Measurements from ENCODE around the gene AKIRIN2. TPM values are rescaled to one million over a fixed set of nuclear protein-coding genes. Genes with fewer than 3 reads are reported as not detected.

Gene AKIRIN2
- total and polyA plus RNA-seq, 9 of the 15 experiments (the other 6 are each of a cell fraction or from before 2014, with no cell fraction given), result 5.8 to 63.9 (median 28.1) TPM

DNA sequence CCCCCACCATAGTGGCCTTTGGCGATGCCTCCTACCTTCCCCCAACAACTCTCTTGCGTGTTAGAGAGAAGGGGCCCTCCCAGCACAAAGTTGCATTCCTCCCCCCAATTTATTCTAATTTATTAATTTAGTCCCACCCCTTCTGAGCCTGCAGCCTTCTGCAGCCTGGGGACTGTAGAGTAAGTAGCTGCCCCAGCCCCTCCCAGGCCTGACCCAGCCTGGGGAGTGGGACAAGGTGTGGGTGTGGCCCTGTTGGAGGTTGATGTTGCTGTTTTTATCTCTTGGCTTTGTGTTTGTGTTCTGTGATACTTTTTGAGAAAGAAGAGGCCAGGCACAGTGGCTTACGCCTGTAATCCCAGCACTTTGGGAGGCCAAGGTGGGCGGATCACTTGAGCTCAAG, 62.7 kb downstream of the AKIRIN2 start:
- BruUV-seq (replicated peaks), result no TSS peak
- no peak for TF ChIP-seq PCBP2 (IDR thresholded peaks at IDR 0.05; ENCODE audit: low read depth, low read length, poor library complexity, severe bottlenecking)
- no peak for TF ChIP-seq E2F5 (CRISPR knock-in tag; IDR thresholded peaks at IDR 0.05)
- TF ChIP-seq, protein P1, sequence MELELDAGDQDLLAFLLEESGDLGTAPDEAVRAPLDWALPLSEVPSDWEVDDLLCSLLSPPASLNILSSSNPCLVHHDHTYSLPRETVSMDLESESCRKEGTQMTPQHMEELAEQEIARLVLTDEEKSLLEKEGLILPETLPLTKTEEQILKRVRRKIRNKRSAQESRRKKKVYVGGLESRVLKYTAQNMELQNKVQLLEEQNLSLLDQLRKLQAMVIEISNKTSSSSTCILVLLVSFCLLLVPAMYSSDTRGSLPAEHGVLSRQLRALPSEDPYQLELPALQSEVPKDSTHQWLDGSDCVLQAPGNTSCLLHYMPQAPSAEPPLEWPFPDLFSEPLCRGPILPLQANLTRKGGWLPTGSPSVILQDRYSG (tag; conservative IDR thresholded peaks at IDR 0.05; ENCODE audit: low read depth), result no peak
- no peak for TF ChIP-seq ARID2 (IDR thresholded peaks at IDR 0.05)
- TF ChIP-seq TRIM24 (IDR thresholded peaks at IDR 0.05), result no peak
- no peak for TF ChIP-seq GTF2F1 (IDR thresholded peaks at IDR 0.05; ENCODE audit: low read depth, low read length)
- TF ChIP-seq, protein P2, sequence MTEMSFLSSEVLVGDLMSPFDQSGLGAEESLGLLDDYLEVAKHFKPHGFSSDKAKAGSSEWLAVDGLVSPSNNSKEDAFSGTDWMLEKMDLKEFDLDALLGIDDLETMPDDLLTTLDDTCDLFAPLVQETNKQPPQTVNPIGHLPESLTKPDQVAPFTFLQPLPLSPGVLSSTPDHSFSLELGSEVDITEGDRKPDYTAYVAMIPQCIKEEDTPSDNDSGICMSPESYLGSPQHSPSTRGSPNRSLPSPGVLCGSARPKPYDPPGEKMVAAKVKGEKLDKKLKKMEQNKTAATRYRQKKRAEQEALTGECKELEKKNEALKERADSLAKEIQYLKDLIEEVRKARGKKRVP (CRISPR knock-in tag; IDR thresholded peaks at IDR 0.05), result no peak
- TF ChIP-seq SP1 (CRISPR knock-in tag; IDR thresholded peaks at IDR 0.05), result no peak
- TF ChIP-seq SRSF9 (IDR thresholded peaks at IDR 0.05; ENCODE audit: borderline replicate concordance, low read depth, low read length), result no peak
- TF ChIP-seq, protein P3, sequence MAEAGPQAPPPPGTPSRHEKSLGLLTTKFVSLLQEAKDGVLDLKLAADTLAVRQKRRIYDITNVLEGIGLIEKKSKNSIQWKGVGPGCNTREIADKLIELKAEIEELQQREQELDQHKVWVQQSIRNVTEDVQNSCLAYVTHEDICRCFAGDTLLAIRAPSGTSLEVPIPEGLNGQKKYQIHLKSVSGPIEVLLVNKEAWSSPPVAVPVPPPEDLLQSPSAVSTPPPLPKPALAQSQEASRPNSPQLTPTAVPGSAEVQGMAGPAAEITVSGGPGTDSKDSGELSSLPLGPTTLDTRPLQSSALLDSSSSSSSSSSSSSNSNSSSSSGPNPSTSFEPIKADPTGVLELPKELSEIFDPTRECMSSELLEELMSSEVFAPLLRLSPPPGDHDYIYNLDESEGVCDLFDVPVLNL (CRISPR knock-in tag; IDR thresholded peaks at IDR 0.05; ENCODE audit: low read depth), result no peak
- TF ChIP-seq DEAF1 (CRISPR knock-in tag; IDR thresholded peaks at IDR 0.05), result no peak
- intact Hi-C loops (cut with micrococcal nuclease) (no loop called here), in situ Hi-C loops (cut with MboI) (no loop called here)
- H4K20me1 ChIP-seq (replicated peaks; ENCODE audit: control insufficient read depth, insufficient read depth, low read length), result no peaks in the 10 kb centered on the region
- WGBS (ENCODE audit: insufficient coverage, low coverage, missing lambda C conversion rate), result 92% methylated on average over 3 of the region's 4 CpGs
- H3K36me3 ChIP-seq (ENCODE audit: control insufficient read depth, insufficient read depth, low read length), result peaks cover 47% of the 10 kb centered on the region
- no peak overlapping the region for H3K9ac ChIP-seq (ENCODE audit: insufficient read depth in 1 of 2, low read depth in 2 of 2, low read length in 2 of 2)
- H3K27ac ChIP-seq (ENCODE audit: extremely low read depth, low read depth, low read length), result no peak overlapping the region
- ChIA-PET POLR2A (interaction anchor here (0.6 kb wide), 1 partner anchor 286 kb away, joined by 3 read pairs; no protein-coding TSS in a partner anchor), CTCF (ENCODE audit: low intra/inter-chr PET ratio) (no interaction called here)
- H3K4me2 ChIP-seq (ENCODE audit: insufficient read depth, low read length), result no peak overlapping the region
- H3K4me1 ChIP-seq (replicated peaks in 1 of 2; ENCODE audit: control insufficient read depth in 2 of 2, insufficient read depth in 2 of 2, low read length in 2 of 2), result no peaks in the 10 kb centered on the region
- ATAC-seq (no peak), FAIRE-seq (no peak), DNase-seq (ENCODE audit: extremely low read depth in 1 of 4, low spot score in 3 of 4) (no peak)
- no peaks in the 10 kb centered on the region for H3K9me3 ChIP-seq (replicated peaks; ENCODE audit: control insufficient read depth, insufficient read depth, low read depth, low read length)
- no peak overlapping the region for H2AFZ ChIP-seq (ENCODE audit: low read depth, low read length)
- no peaks in the 10 kb centered on the region for H3K27me3 ChIP-seq (ENCODE audit: control insufficient read depth in 2 of 2, insufficient read depth in 2 of 2, low read length in 2 of 2)
- no peaks in the 10 kb centered on the region for H3K9me1 ChIP-seq (ENCODE audit: control insufficient read depth, insufficient read depth, low read length)
- H3K79me2 ChIP-seq (ENCODE audit: control insufficient read depth, insufficient read depth, low read length), result no peaks in the 10 kb centered on the region
- H3K4me3 ChIP-seq, result no peak overlapping the region
